Measurements from ENCODE around the gene TRIM67. TPM values are rescaled to one million over a fixed set of nuclear protein-coding genes. Genes with fewer than 3 reads are reported as not detected.

TRIM67 gene
- total and polyA plus RNA-seq, 8 donors, result 0.06 to 1.5 (median 0.77) TPM; not detected in 1

GRCh38 chr1:231134624-231135023 lies 27.2 kb upstream of the TRIM67 start:
- intact Hi-C loops (cut with DNase I), result no loop called here
- ATAC-seq, result no peak
- TF ChIP-seq, protein P1, sequence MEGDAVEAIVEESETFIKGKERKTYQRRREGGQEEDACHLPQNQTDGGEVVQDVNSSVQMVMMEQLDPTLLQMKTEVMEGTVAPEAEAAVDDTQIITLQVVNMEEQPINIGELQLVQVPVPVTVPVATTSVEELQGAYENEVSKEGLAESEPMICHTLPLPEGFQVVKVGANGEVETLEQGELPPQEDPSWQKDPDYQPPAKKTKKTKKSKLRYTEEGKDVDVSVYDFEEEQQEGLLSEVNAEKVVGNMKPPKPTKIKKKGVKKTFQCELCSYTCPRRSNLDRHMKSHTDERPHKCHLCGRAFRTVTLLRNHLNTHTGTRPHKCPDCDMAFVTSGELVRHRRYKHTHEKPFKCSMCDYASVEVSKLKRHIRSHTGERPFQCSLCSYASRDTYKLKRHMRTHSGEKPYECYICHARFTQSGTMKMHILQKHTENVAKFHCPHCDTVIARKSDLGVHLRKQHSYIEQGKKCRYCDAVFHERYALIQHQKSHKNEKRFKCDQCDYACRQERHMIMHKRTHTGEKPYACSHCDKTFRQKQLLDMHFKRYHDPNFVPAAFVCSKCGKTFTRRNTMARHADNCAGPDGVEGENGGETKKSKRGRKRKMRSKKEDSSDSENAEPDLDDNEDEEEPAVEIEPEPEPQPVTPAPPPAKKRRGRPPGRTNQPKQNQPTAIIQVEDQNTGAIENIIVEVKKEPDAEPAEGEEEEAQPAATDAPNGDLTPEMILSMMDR (IDR thresholded peaks at IDR 0.05), result no peak
- no peaks in the 10 kb centered on the region for H3K9me3 ChIP-seq
- no peaks in the 10 kb centered on the region for H3K27me3 ChIP-seq
- H3K27ac ChIP-seq, result no peak overlapping the region
- no peak overlapping the region for H3K4me3 ChIP-seq
- no peak for DNase-seq
- no peaks in the 10 kb centered on the region for H3K36me3 ChIP-seq
- H3K4me1 ChIP-seq, result peaks cover 0 to 4% of the 10 kb centered on the region in 2 donors

DNA sequence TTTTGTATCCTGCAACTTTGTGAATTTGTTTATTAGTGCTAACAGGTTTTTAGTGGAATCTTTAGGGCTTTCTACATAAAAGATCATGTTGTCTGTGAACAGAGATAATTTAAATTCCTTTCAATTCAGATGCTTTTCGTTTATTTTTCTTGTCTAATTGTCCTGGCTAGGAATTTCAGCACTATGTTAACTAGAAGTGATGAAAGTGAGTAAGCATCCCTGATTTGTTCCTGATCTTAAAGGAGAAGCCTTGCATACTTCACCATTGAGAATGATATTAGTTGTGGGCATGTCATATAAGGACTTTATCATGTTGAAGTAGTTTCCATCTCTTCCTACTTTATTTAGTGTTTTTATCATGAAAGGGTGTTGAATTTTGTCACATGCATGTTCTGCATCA lies 23.6 kb upstream of the TRIM67 start:
- no peaks in the 10 kb centered on the region for H3K36me3 ChIP-seq
- TF ChIP-seq, protein P1 (IDR thresholded peaks at IDR 0.05), result no peak
- H3K4me3 ChIP-seq, result no peak overlapping the region
- no peak for ATAC-seq
- intact Hi-C loops (cut with DNase I), result no loop called here
- no peak overlapping the region for H3K27ac ChIP-seq
- H3K4me1 ChIP-seq, result peaks cover 0 to 13% of the 10 kb centered on the region in 2 donors
- no peaks in the 10 kb centered on the region for H3K9me3 ChIP-seq
- no peak for DNase-seq
- no peaks in the 10 kb centered on the region for H3K27me3 ChIP-seq

DNA sequence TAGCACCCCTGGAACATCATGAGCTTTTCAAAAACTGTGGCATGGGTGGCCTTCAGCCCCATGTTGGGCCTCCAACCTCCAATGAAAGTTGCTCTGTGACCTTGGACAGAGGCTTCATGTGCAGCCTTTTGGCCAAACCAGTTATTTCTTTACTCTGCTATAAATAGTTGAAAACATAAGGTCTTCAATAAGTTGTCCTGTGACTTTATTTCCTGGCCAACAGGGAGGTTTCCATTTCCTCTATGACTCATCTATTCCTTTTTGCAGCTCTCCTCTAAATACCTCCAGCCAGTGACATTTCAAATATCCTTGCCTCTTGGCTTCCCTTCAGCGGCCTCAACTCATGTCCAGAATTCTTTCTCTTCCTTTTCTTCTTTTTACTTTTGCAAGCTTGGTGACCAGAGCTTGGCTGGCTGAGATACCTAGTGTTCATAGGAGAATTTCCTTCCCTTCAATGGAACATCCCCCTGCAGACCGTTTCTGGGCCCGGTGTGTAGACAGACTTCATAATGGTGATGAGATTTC lies 22.7 kb upstream of the TRIM67 start:
- no peaks in the 10 kb centered on the region for H3K36me3 ChIP-seq
- DNase-seq (no peak), ATAC-seq (peak; percentile 62)
- H3K4me3 ChIP-seq, result no peak overlapping the region
- H3K27ac ChIP-seq, result peak overlapping the region in 1 of 2 donors; percentile 44
- no peaks in the 10 kb centered on the region for H3K9me3 ChIP-seq
- H3K4me1 ChIP-seq, result peaks cover 0 to 13% of the 10 kb centered on the region in 2 donors
- intact Hi-C loops (cut with DNase I), result no loop called here
- H3K27me3 ChIP-seq, result no peaks in the 10 kb centered on the region
- TF ChIP-seq, protein P1 (IDR thresholded peaks at IDR 0.05), result no peak

DNA sequence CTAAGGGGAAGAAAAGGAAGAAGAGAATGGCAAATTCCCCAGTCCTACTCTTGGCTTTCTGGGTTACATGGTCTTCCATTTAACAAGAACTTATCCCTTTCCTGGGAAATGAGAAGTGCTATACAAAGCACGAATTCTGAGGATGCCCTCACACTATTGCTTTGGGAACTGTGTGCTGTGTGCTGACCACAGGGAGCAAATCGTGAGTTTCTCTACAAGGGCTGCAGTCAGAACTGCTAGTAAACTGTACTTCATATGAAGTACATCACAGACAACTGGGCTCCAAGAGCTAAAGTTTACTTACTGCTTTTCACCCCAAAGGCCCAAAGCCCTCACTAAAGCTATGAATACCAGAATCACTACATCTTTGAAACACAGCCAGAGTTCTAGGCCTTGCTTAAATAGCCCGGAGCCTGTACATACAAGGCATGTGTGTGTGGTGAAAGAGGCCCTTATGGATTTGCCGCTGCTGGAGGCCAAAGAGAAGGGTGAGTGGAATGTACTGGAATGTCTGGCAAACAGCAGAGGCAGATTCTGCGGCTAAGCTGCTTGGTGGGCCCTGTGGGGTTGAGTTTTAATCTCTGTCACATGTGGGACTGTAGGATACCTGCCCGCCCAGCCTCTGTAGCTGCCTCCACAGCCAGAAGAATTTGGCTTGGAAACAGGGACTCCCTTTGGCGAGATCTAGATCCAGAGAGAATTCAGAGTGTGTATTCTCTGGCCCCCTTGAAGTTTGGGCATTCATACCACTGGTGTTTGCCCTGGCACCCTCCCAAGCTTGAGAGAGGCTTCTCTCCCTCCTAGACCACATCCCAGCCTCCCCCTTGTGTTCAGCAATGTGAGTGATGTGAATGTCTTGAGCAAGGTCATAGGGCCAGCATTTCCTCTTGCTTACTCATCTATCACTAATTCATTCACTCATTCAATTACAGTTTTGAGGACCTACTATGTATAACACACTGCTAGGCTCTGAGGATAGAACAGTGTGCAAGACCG lies 21.9 kb upstream of the TRIM67 start:
- no peaks in the 10 kb centered on the region for H3K36me3 ChIP-seq
- intact Hi-C loops (cut with DNase I), result no loop called here
- TF ChIP-seq, protein P1 (IDR thresholded peaks at IDR 0.05), result no peak
- DNase-seq, result peak in 1 of 4 donors; percentile 50
- peak; percentile 85 for ATAC-seq
- H3K4me1 ChIP-seq, result peaks cover 0 to 13% of the 10 kb centered on the region in 2 donors
- H3K9me3 ChIP-seq, result no peaks in the 10 kb centered on the region
- H3K27me3 ChIP-seq, result no peaks in the 10 kb centered on the region
- peak overlapping the region in 1 of 2 donors; percentile 44 for H3K27ac ChIP-seq
- no peak overlapping the region for H3K4me3 ChIP-seq
